Thyroid gland (tissue), 4 donors: ENCODE data around the gene NCBP3.

Experiments used
- CTCF ChIP-seq, 6 experiments: fragments of 200-600 bp in 3 of 6; fragments of 450-650 bp in 3 of 6; sonication (generic) in 3 of 6; IDR thresholded peaks; one replicate each; pipeline ENCODE4 v1.5.1; 2016 to 2019; ENCODE audit warnings: antibody characterized with exemption in 6 of 6, mild to moderate bottlenecking in 2 of 6, inconsistent platforms in 1 of 6, moderate library complexity in 1 of 6
- POLR2A ChIP-seq, 2 donors: fragments of 450-650 bp; IDR thresholded peaks; one replicate each; pipeline ENCODE4 v1.6.1; 2017; ENCODE audit warnings: antibody characterized with exemption in 2 of 2, mild to moderate bottlenecking in 2 of 2, moderate library complexity in 1 of 2

- TF ChIP-seq CTCF (IDR thresholded peaks at IDR 0.05), result no peak
- no peak for TF ChIP-seq POLR2A (IDR thresholded peaks at IDR 0.05)
Measured at GRCh38 chr17:3884188-3884587, 38.1 kb upstream of the NCBP3 start.
